K562 (cell line): ENCODE results near the gene KNDC1. TPM values are rescaled to one million over a fixed set of nuclear protein-coding genes. Genes with fewer than 3 reads are reported as not detected.

ENCODE experiments used
- ATAC-seq: fragments of 200-7000 bp; cut with Tn5 transposase; 3 replicates; pipeline ENCODE4 v1.9.1; 2020; ENCODE audit warnings: moderate library complexity
- BruUV-seq: library from RNA; stranded (reverse); fragments of 400-500 nt; replicated peaks from 2 replicates; lab custom pipeline; 2021; lab: Mats Ljungman, UMichigan
- CTCF ChIA-PET: fragments of 300-600 bp; formaldehyde crosslinking; extraction: SDS; loops from one replicate; lab custom pipeline; 2021; ENCODE audit warnings: low intra/inter-chr PET ratio; lab: Yijun Ruan, JAX
- POLR2A ChIA-PET: fragments of 300-600, 350-650 bp; sonication (Branson Sonifier 250); formaldehyde crosslinking; extraction: SDS; loops from one replicate; lab custom pipeline; 2021; ENCODE audit warnings: antibody characterized with exemption, inconsistent platforms; lab: Yijun Ruan, JAX
- DNase-seq, 4 experiments: peaks; one replicate each; pipeline versions ENCODE4 v3.0.0 to v3.0.0-alpha.2; 2011 to 2018; ENCODE audit warnings: low spot score in 3 of 4, mixed read lengths in 3 of 4; ENCODE audit errors: extremely low read depth in 1 of 4
- FAIRE-seq: peaks from 2 replicates; lab custom pipeline; 2011; peaks lifted over from hg19 to GRCh38; lab: Jason Lieb, UNC
- H2AFZ ChIP-seq: 2 replicates; pipeline ENCODE4 v1.6.0; 2011; ENCODE audit warnings: low read depth, low read length, control low read depth, inconsistent platforms
- H3K27ac ChIP-seq: fragments of 200-600 bp; 3 replicates; pipeline ENCODE4 v1.8.0; 2011; ENCODE audit warnings: low read depth, mild to moderate bottlenecking, control low read depth, inconsistent platforms, low read length, moderate library complexity, mixed read lengths; ENCODE audit errors: extremely low read depth
- H3K27me3 ChIP-seq, 2 experiments: fragments of 300-600 bp in 1 of 2; 2 replicates in 1 of 2; 3 replicates in 1 of 2; pipeline versions ENCODE4 v1.6.0 to v1.8.0; 2011; ENCODE audit warnings: inconsistent platforms in 2 of 2, low read length in 2 of 2, mild to moderate bottlenecking in 1 of 2, mixed read lengths in 1 of 2, moderate library complexity in 1 of 2; ENCODE audit not compliant: control insufficient read depth in 2 of 2, insufficient read depth in 2 of 2
- H3K36me3 ChIP-seq: fragments of 300-600 bp; 3 replicates; pipeline ENCODE4 v1.8.0; 2011; ENCODE audit warnings: mild to moderate bottlenecking, low read length, inconsistent platforms; ENCODE audit not compliant: control insufficient read depth, insufficient read depth
- H3K4me1 ChIP-seq, 2 experiments: fragments of 200-600 bp in 1 of 2; replicated peaks in 1 of 2; 2 replicates in 1 of 2; 3 replicates in 1 of 2; pipeline versions ENCODE4 v1.5.1 to v1.8.0; 2011; ENCODE audit warnings: inconsistent platforms in 2 of 2, low read length in 2 of 2, mild to moderate bottlenecking in 1 of 2, mixed read lengths in 1 of 2, moderate library complexity in 1 of 2; ENCODE audit not compliant: control insufficient read depth in 2 of 2, insufficient read depth in 2 of 2
- H3K4me2 ChIP-seq: 2 replicates; pipeline ENCODE4 v1.6.1; 2011; ENCODE audit warnings: low read length, control low read depth, inconsistent platforms, mixed read lengths; ENCODE audit not compliant: insufficient read depth
- H3K4me3 ChIP-seq: fragments of 200-600 bp; sonication (generic), shearing (Covaris generic); 2 replicates; pipeline ENCODE4 v1.5.1; 2016; ENCODE audit warnings: control low read depth, inconsistent platforms
- H3K79me2 ChIP-seq: fragments of 200-600 bp; 3 replicates; pipeline ENCODE4 v1.8.0; 2011; ENCODE audit warnings: low read length, inconsistent platforms; ENCODE audit not compliant: control insufficient read depth, insufficient read depth
- H3K9ac ChIP-seq, 2 experiments: 2 replicates each; pipeline versions ENCODE4 v1.6.0 to v1.6.1; 2011; ENCODE audit warnings: low read depth in 2 of 2, low read length in 2 of 2, control low read depth in 1 of 2, inconsistent platforms in 1 of 2, mild to moderate bottlenecking in 1 of 2, mixed read lengths in 1 of 2; ENCODE audit not compliant: insufficient read depth in 1 of 2
- H3K9me1 ChIP-seq: one replicate; pipeline ENCODE4 v1.6.0; 2011; ENCODE audit warnings: inconsistent platforms, mild to moderate bottlenecking, low read length, moderate library complexity; ENCODE audit not compliant: control insufficient read depth, insufficient read depth
- H3K9me3 ChIP-seq: replicated peaks from 2 replicates; pipeline ENCODE4 v1.5.1; 2011; ENCODE audit warnings: low read depth, low read length, inconsistent platforms; ENCODE audit not compliant: control insufficient read depth, insufficient read depth
- H4K20me1 ChIP-seq: replicated peaks from 2 replicates; pipeline ENCODE4 v1.6.1; 2011; ENCODE audit warnings: low read length, inconsistent platforms, mixed read lengths; ENCODE audit not compliant: control insufficient read depth, insufficient read depth
- KDM1A ChIP-seq, 2 experiments: fragments of 450-650 bp; IDR thresholded peaks; 2 replicates each; pipeline ENCODE4 v1.6.1; 2016; ENCODE audit warnings: mild to moderate bottlenecking in 2 of 2
- SMARCA5 ChIP-seq: fragments of 450-650 bp; IDR thresholded peaks from 2 replicates; pipeline ENCODE4 v1.6.1; 2016
- TFE3 ChIP-seq: fragments of 450-650 bp; formaldehyde crosslinking; IDR thresholded peaks from 2 replicates; pipeline ENCODE4 v1.4.0; 2020; ENCODE audit warnings: mild to moderate bottlenecking, mixed read lengths
- WGBS: fragments of 100-300 bp; shearing (Covaris generic); methylation state at CpG from one replicate; pipeline ENCODE4 v1.1.6; 2016; ENCODE audit warnings: low coverage, mixed read lengths; ENCODE audit not compliant: insufficient coverage; ENCODE audit errors: missing lambda C conversion rate; 5-methylcytosine and 5-hydroxymethylcytosine counted together
- in situ Hi-C: fragments of 300-500 bp; cut with MboI; formaldehyde crosslinking; loops from 4 replicates; pipeline ENCODE4 v1.15.0; 2018; ENCODE audit warnings: inconsistent platforms, mixed read lengths
- intact Hi-C: fragments of 100-400 bp; cut with micrococcal nuclease; formaldehyde crosslinking; loops from 2 replicates; pipeline ENCODE4 v1.14.2; 2022
- polyA plus RNA-seq, 8 experiments: library from polyadenylated mRNA; depleted of rRNA in 4 of 8; stranded (reverse) in 5 of 8; unstranded in 3 of 8; fragments of >200 nt; fragmentation: Nextera tagmentation in 2 of 8; fragmentation: Illumina TruSeq in 1 of 8; extraction: Ambion mirVana in 2 of 8; extraction: Trizol in 1 of 8; gene quantifications; 2 replicates each; pipeline versions ENCODE4 v1.2.1 to v1.2.3, GENCODE V29; 2011 to 2014; ENCODE audit warnings: inconsistent platforms in 1 of 8, missing spikeins in 1 of 8
- total RNA-seq, 7 experiments: library from RNA; depleted of rRNA in 6 of 7; stranded (reverse); fragments of >200 nt in 6 of 7; fragmentation: Illumina TruSeq in 2 of 7; extraction: Trizol in 2 of 7; gene quantifications; 2 replicates each; pipeline versions ENCODE4 v1.2.1 to v1.2.3, GENCODE V29; 2011 to 2021; ENCODE audit warnings: low replicate concordance in 1 of 7

KNDC1 gene
- total and polyA plus RNA-seq, 9 of the 15 experiments (the other 6 are each of a cell fraction or from before 2014, with no cell fraction given): 0.07 to 0.26 (median 0.11) TPM; not detected in 6

DNA sequence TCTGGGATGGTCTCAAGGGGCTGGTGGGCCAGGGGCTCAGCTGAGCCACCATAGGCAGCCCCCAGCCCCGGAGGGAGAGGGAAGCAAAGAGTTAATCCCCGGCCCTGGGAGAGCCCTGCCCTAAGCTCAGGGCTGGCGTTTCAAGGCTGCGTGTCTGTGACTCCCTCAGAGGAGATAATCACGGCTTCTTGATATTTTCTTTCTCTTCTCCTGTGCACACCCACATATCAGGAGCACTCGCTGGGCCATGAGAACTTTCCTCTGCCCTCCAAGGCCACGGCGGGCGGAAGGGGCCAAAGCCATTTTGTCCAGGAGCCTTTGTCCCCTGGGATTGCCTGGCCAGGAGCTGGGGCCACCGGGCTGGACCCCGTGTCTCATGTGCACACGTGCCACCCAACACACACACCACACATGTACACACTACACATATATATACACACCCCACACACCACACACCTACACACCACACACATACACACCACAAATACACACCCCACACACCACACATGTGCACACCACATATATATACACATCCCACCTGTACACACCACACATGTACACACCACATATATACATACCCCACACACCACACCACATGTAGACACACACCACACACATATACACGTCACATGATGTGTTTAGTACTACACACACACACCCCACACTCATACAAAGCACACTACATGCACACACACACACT, 94.6 kb downstream of the KNDC1 start:
- WGBS: 52% methylated on average over 9 of the region's 13 CpGs
- Histone ChIP-seq H3K79me2 (no peaks in the 10 kb centered on the region), H3K27me3 (no peaks in the 10 kb centered on the region), H3K36me3 (no peaks in the 10 kb centered on the region), H2AFZ (0 out of 2 replicates have a peak overlapping the region, but pooled peaks have one; percentile 24), H3K9ac (peak overlapping the region in 1 of 2 experiments; percentile 74; a peak in 2 of 4 replicates), H3K4me1 (peaks cover 2 to 66% of the 10 kb centered on the region in 2 experiments; a peak in 4 of 5 replicates), H4K20me1 (no peaks in the 10 kb centered on the region), H3K9me3 (no peaks in the 10 kb centered on the region), H3K4me3 (no peak overlapping the region), H3K27ac (no peak overlapping the region), H3K4me2 (no peak overlapping the region), H3K9me1 (no peaks in the 10 kb centered on the region)
- in situ Hi-C loops: no loop called here
- FAIRE-seq: no peak
- no peak for TF ChIP-seq SMARCA5
- TF ChIP-seq KDM1A (IDR thresholded peaks at IDR 0.05): peak in 1 of 2 experiments; percentile 67; a peak in 1 of 4 replicates
- TF ChIP-seq TFE3: peak; percentile 26; the same call in 1 of the 2 replicates
- ChIA-PET CTCF (no interaction called here), POLR2A (no interaction called here)
- no peak for ATAC-seq
- intact Hi-C loops: no loop called here
- no TSS peak for BruUV-seq
- no peak for DNase-seq
